SK-N-MC (cell line): ENCODE data around the gene KCNK17.

ENCODE experiments used
- EZH2 ChIP-seq: fragments of 200-600 bp; sonication (generic); IDR thresholded peaks from one replicate; pipeline ENCODE4 v1.6.1; 2017; ENCODE audit warnings: antibody characterized with exemption
- FOXP2 ChIP-seq: optimal IDR thresholded peaks from 2 replicates; pipeline ENCODE3; 2011; ENCODE audit warnings: mild to moderate bottlenecking, moderate library complexity; ENCODE audit not compliant: insufficient read depth; ENCODE audit errors: extremely low read length, control extremely low read depth
- POLR2AphosphoS5 ChIP-seq: IDR thresholded peaks from 2 replicates; pipeline ENCODE4 v1.6.1; 2012; ENCODE audit warnings: mild to moderate bottlenecking, low read depth, low read length, borderline replicate concordance

DNA sequence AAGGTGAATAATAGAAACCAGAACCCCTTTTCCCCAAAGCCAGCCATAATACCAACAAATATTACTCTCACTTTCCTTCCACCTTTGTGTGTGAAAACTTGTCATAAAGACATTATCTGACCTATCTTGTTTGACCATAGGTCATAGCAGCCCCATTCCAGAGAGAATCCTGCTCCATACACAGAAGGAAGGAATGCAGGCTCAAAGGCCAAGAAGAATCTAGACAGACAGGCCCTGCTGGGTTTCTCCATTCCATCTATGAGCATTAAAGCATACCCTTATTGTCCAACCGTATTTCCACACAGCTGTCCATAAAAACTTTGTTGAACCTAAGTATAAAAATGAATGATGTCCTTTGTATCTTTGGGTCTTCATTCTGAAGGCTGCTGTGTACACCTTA is 44.3 kb downstream of the KCNK17 start:
- no peak for TF ChIP-seq FOXP2
- no peak for TF ChIP-seq POLR2AphosphoS5
- no peak for TF ChIP-seq EZH2
